ENCODE data around the gene B4GALT2. TPM values are rescaled to one million over a fixed set of nuclear protein-coding genes. Genes with fewer than 3 reads are reported as not detected.

The B4GALT2 gene
- polyA plus RNA-seq, 1 of the 3 experiments (the other 2 are of a cell fraction): 48.0 TPM

DNA sequence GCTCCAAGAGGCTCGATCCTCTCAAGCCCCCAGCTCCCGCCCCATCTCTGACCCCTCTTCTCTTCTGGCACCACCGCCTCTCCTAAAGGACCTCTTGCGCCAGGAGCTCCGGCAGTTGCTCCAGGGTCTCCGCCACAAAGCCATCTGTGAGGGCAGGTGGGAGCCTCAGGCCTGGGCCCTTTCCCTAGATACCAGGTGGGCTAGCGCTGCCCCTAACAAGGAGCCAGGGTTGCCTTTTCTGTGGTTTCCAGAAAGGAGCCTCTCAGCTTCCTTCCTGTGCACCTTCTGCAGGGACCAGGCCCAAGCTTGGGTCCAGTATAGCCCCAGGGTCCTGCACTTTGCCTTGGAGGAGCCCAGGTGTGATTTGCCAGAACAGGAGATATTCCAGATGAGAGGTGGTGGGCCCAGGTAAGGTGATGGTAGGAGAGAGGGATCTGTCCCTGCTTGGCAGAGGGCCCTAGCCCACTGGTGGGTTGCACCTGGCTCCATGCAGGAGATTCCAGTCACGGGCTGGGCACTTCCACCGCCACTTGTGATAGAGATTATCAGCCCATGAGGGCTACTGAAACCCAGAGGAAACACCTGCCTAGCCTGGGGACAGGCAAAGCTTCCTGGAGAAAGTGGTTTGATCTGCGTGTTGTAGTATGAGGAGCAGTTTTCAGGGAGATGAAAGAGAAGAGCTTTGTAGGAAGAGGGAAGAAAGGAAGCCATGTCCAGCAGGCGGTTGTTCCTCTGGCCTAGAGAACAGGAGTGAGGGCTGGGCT lies 13.4 kb downstream of the B4GALT2 start:
- no peaks in the 10 kb centered on the region for H3K9me2 ChIP-seq
- no peaks in the 10 kb centered on the region for H3K79me2 ChIP-seq (ENCODE audit: insufficient read depth)
- ChIA-PET CTCF (interaction anchor here (1.1 to 20.6 kb wide), 11 partner anchors 9 to 286 kb away, joined by 3 to 598 read pairs (median 5); partner anchors contain the start of genes ATP6V0B and SLC6A9), POLR2A (interaction anchor here (0.7 to 1.2 kb wide), 4 partner anchors 17 to 500 kb away, joined by 3 read pairs; partner anchors contain the start of genes ATP6V0B and SLC6A9)
- no peaks in the 10 kb centered on the region for H3K27me3 ChIP-seq (ENCODE audit: insufficient read depth)
- no peaks in the 10 kb centered on the region for H4K20me1 ChIP-seq (ENCODE audit: insufficient read depth)
- peak overlapping the region; percentile 75; the same call in 1 of the 2 replicates for H3K9ac ChIP-seq
- H2AFZ ChIP-seq (ENCODE audit: low read depth): peak overlapping the region; percentile 87; the same call in 1 of the 2 replicates
- TF ChIP-seq FOXJ3 (CRISPR knock-in tag; IDR thresholded peaks at IDR 0.05): no peak
- peak overlapping the region in 1 of 2 experiments; percentile 86; a peak in 1 of 4 replicates for H3K27ac ChIP-seq (ENCODE audit: low read depth in 2 of 2, low read length in 1 of 2)
- peaks cover 8 to 48% of the 10 kb centered on the region in 2 experiments for H3K4me1 ChIP-seq (ENCODE audit: control insufficient read depth in 1 of 2, insufficient read depth in 2 of 2, low read depth in 1 of 2, low read length in 1 of 2)
- H3K36me3 ChIP-seq (replicated peaks in 1 of 2; ENCODE audit: control insufficient read depth in 1 of 2, insufficient read depth in 2 of 2, low read length in 1 of 2): no peaks in the 10 kb centered on the region
- peaks cover 8% of the 10 kb centered on the region for H3F3A ChIP-seq (replicated peaks; ENCODE audit: insufficient read depth)
- DNase-seq: no peak
- H3K4me2 ChIP-seq: peak overlapping the region; percentile 90
- H3K9me3 ChIP-seq: no peaks in the 10 kb centered on the region
- WGBS (ENCODE audit: low lambda C conversion rate): 81% methylated on average over 11 of the region's 11 CpGs
- peak overlapping the region; percentile 71 to 75 for H3K4me3 ChIP-seq (ENCODE audit: low read depth in 2 of 2, low read length in 1 of 2)

DNA sequence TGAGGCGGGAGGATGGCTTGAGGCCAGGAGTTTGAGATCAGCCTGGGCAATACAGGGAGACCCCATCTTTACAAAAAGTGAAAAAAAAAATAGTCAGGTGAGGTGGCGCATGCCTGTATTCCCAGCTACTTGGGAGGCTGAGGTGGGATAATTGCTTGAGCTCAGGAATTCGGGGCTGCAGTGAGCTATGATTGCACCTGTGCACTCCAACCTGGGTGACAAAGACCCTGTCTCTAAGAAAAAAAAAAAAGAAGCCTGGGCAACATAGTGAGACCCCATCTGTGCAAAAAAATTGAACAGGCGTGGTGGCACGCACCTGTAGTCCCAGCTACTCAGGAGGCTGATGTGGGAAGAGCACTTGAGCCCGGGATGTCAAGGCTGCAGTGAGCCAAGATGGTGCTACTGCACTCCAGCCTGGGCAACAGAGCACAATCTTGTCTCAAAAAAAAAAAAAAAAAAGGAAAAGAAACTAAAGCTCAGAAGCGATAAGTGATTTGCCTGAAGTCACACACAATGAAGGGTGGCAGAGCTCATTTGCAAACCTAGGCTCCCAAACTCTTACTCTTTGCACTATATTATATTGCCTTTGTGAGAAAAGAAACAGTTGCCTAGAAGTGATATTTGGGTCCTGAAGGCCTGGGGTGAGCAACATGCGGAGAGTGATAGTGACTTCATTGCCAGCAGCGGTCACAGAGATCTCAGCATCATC lies 14.3 kb downstream of the B4GALT2 start:
- WGBS (ENCODE audit: low lambda C conversion rate): 98% methylated on average over 9 of the region's 9 CpGs
- H3K36me3 ChIP-seq (replicated peaks in 1 of 2; ENCODE audit: control insufficient read depth in 1 of 2, insufficient read depth in 2 of 2, low read length in 1 of 2): no peaks in the 10 kb centered on the region
- H3F3A ChIP-seq (replicated peaks; ENCODE audit: insufficient read depth): peaks cover 8% of the 10 kb centered on the region
- ChIA-PET CTCF (interaction anchor here (0.7 to 20.6 kb wide), 6 partner anchors 8 to 287 kb away, joined by 3 to 598 read pairs (median 3); partner anchors contain the start of gene SLC6A9), POLR2A (no interaction called here)
- no peak for TF ChIP-seq GABPA (IDR thresholded peaks at IDR 0.05; ENCODE audit: low read depth)
- no peak for TF ChIP-seq TCF12 (IDR thresholded peaks at IDR 0.05)
- TF ChIP-seq CHD2 (IDR thresholded peaks at IDR 0.05; ENCODE audit: low read length, partially characterized antibody): no peak
- TF ChIP-seq RCOR1 (IDR thresholded peaks at IDR 0.05; ENCODE audit: low read length): no peak
- TF ChIP-seq SMC3 (IDR thresholded peaks at IDR 0.05; ENCODE audit: low read depth, low read length): no peak
- no peak for TF ChIP-seq NFIC (IDR thresholded peaks at IDR 0.05; ENCODE audit: borderline replicate concordance)
- no peak for TF ChIP-seq EP300 (IDR thresholded peaks at IDR 0.05; ENCODE audit: borderline replicate concordance in 1 of 2, low read depth in 1 of 2, low read length in 1 of 2)
- TF ChIP-seq TAF1 (IDR thresholded peaks at IDR 0.05; ENCODE audit: borderline replicate concordance, low read depth, low read length): no peak
- TF ChIP-seq YY1 (IDR thresholded peaks at IDR 0.05; ENCODE audit: low read depth): no peak
- TF ChIP-seq, protein P1, sequence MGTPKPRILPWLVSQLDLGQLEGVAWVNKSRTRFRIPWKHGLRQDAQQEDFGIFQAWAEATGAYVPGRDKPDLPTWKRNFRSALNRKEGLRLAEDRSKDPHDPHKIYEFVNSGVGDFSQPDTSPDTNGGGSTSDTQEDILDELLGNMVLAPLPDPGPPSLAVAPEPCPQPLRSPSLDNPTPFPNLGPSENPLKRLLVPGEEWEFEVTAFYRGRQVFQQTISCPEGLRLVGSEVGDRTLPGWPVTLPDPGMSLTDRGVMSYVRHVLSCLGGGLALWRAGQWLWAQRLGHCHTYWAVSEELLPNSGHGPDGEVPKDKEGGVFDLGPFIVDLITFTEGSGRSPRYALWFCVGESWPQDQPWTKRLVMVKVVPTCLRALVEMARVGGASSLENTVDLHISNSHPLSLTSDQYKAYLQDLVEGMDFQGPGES (IDR thresholded peaks at IDR 0.05; ENCODE audit: low read depth, low read length): no peak
- TF ChIP-seq RFX5 (IDR thresholded peaks at IDR 0.05; ENCODE audit: low read length): no peak
- no peak for TF ChIP-seq POLR2AphosphoS5 (IDR thresholded peaks at IDR 0.05; ENCODE audit: low read depth, low read length)
- TF ChIP-seq, protein P2, sequence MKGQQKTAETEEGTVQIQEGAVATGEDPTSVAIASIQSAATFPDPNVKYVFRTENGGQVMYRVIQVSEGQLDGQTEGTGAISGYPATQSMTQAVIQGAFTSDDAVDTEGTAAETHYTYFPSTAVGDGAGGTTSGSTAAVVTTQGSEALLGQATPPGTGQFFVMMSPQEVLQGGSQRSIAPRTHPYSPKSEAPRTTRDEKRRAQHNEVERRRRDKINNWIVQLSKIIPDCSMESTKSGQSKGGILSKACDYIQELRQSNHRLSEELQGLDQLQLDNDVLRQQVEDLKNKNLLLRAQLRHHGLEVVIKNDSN (IDR thresholded peaks at IDR 0.05; ENCODE audit: borderline replicate concordance, low read depth): no peak
- TF ChIP-seq, protein P3, sequence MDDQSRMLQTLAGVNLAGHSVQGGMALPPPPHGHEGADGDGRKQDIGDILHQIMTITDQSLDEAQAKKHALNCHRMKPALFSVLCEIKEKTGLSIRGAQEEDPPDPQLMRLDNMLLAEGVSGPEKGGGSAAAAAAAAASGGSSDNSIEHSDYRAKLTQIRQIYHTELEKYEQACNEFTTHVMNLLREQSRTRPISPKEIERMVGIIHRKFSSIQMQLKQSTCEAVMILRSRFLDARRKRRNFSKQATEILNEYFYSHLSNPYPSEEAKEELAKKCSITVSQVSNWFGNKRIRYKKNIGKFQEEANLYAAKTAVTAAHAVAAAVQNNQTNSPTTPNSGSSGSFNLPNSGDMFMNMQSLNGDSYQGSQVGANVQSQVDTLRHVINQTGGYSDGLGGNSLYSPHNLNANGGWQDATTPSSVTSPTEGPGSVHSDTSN (IDR thresholded peaks at IDR 0.05): no peak
- H3K79me2 ChIP-seq (ENCODE audit: insufficient read depth): no peaks in the 10 kb centered on the region
- no peaks in the 10 kb centered on the region for H3K9me2 ChIP-seq
- H3K27ac ChIP-seq (ENCODE audit: low read depth in 2 of 2, low read length in 1 of 2): no peak overlapping the region
- H2AFZ ChIP-seq (ENCODE audit: low read depth): no peak overlapping the region
- no peaks in the 10 kb centered on the region for H4K20me1 ChIP-seq (ENCODE audit: insufficient read depth)
- no peak overlapping the region for H3K4me3 ChIP-seq (ENCODE audit: low read depth in 2 of 2, low read length in 1 of 2)
- no peaks in the 10 kb centered on the region for H3K27me3 ChIP-seq (ENCODE audit: insufficient read depth)
- no peak overlapping the region for H3K4me2 ChIP-seq
- peaks cover 8 to 58% of the 10 kb centered on the region in 2 experiments for H3K4me1 ChIP-seq (ENCODE audit: control insufficient read depth in 1 of 2, insufficient read depth in 2 of 2, low read depth in 1 of 2, low read length in 1 of 2)
- H3K9me3 ChIP-seq: no peaks in the 10 kb centered on the region
- no peak for DNase-seq
- H3K9ac ChIP-seq: no peak overlapping the region
